Esophagus squamous epithelium (tissue), 4 donors: ENCODE data around the gene FAM234A.

Experiments used
- POLR2A ChIP-seq, 4 donors: fragments of 450-650 bp; IDR thresholded peaks; one replicate each; pipeline ENCODE4 v1.6.1; 2017; ENCODE audit warnings: antibody characterized with exemption in 4 of 4, mild to moderate bottlenecking in 4 of 4, moderate library complexity in 3 of 4
- TF ChIP-seq, protein P1 (sequence below), 6 experiments: fragments of 450-650 bp in 4 of 6; fragments of 200-600 bp in 2 of 6; sonication (generic) in 2 of 6; IDR thresholded peaks; one replicate each; pipeline ENCODE4 v1.5.1; 2016 to 2019; ENCODE audit warnings: antibody characterized with exemption in 6 of 6, mild to moderate bottlenecking in 4 of 6, moderate library complexity in 4 of 6

DNA sequence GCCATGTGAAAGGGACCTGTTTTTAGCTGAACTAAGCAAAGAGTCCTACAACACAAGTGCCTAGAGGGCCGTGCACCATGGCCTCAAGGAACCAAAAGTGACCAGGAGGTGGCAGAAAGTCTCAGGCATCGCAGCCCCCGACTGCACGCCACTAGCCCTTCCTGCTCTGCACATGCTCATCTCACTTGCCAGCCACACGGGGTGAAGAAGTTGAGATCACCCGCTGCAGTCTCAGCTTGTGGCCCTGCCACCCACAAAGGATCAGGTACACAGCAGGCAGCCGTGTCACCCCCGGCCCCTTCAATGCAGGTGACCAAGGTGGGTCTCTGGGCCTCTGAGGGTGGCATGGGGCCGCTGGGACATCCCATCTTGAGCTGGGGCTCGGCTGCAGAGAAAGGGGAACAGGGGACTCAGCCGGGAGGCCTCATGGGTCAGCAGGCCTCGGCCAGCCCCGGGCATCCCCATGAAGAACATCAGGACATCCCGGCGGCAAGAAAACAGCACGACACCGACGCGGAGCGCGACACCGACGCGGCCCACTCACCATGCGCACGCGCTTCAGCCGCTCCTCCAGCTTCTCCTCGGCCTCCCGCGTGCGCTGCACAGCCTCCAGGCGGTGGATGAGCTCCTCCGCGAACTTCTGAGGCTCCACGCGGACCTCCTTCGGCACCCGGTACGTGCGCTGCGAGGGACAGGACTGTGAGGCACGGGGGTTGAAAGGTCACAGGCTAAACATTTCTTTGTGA is 69.3 kb downstream of the FAM234A start:
- TF ChIP-seq, protein P1, sequence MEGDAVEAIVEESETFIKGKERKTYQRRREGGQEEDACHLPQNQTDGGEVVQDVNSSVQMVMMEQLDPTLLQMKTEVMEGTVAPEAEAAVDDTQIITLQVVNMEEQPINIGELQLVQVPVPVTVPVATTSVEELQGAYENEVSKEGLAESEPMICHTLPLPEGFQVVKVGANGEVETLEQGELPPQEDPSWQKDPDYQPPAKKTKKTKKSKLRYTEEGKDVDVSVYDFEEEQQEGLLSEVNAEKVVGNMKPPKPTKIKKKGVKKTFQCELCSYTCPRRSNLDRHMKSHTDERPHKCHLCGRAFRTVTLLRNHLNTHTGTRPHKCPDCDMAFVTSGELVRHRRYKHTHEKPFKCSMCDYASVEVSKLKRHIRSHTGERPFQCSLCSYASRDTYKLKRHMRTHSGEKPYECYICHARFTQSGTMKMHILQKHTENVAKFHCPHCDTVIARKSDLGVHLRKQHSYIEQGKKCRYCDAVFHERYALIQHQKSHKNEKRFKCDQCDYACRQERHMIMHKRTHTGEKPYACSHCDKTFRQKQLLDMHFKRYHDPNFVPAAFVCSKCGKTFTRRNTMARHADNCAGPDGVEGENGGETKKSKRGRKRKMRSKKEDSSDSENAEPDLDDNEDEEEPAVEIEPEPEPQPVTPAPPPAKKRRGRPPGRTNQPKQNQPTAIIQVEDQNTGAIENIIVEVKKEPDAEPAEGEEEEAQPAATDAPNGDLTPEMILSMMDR (IDR thresholded peaks at IDR 0.05): no peak
- TF ChIP-seq POLR2A (IDR thresholded peaks at IDR 0.05): no peak
